K562 (cell line): Measurements from ENCODE around the gene CARD14. TPM values are rescaled to one million over a fixed set of nuclear protein-coding genes. Genes with fewer than 3 reads are reported as not detected.

Source experiments
- BRF1 ChIP-seq: IDR thresholded peaks from 3 replicates; pipeline ENCODE4 v1.6.1; 2011; ENCODE audit warnings: borderline replicate concordance, mild to moderate bottlenecking; ENCODE audit not compliant: insufficient read length; ENCODE audit errors: extremely low read depth
- DPF2 ChIP-seq: fragments of 450-650 bp; IDR thresholded peaks from 2 replicates; pipeline ENCODE4 v1.6.1; 2016
- ELF4 ChIP-seq: fragments of 450-650 bp; formaldehyde crosslinking; IDR thresholded peaks from 2 replicates; pipeline ENCODE4 v1.4.0; 2022; ENCODE audit warnings: missing genetic modification characterization
- MAX ChIP-seq: sonication (generic); formaldehyde crosslinking; IDR thresholded peaks from 2 replicates; pipeline ENCODE4 v1.9.0; 2022; ENCODE audit warnings: mild to moderate bottlenecking, missing genetic modification reagents
- MEF2D ChIP-seq: conservative IDR thresholded peaks from 2 replicates; pipeline ENCODE4 v1.6.1; 2016; ENCODE audit warnings: low read depth, missing genetic modification characterization, missing compliant biosample characterization
- MLLT1 ChIP-seq, 2 experiments: fragments of 450-650 bp; IDR thresholded peaks; 2 replicates each; pipeline ENCODE4 v1.6.1; 2016
- NR2C1 ChIP-seq, 2 experiments: fragments of 450-650 bp; IDR thresholded peaks; 2 replicates each; pipeline ENCODE4 v1.6.1; 2017; ENCODE audit warnings: mild to moderate bottlenecking in 2 of 2, antibody characterized with exemption in 1 of 2, inconsistent platforms in 1 of 2, missing compliant biosample characterization in 1 of 2, missing genetic modification characterization in 1 of 2
- NR4A1 ChIP-seq, 2 experiments: fragments of 250-450 bp in 1 of 2; fragments of 450-650 bp in 1 of 2; sonication (Bioruptor Pico) in 1 of 2; IDR thresholded peaks; 2 replicates each; pipeline versions ENCODE4 v1.4.0 to v1.6.1; 2016 to 2020; ENCODE audit warnings: mild to moderate bottlenecking in 2 of 2, missing compliant biosample characterization in 1 of 2, missing genetic modification characterization in 1 of 2, moderate library complexity in 1 of 2
- SMARCA5 ChIP-seq: fragments of 450-650 bp; IDR thresholded peaks from 2 replicates; pipeline ENCODE4 v1.6.1; 2016
- THRB ChIP-seq: fragments of 450-650 bp; formaldehyde crosslinking; conservative IDR thresholded peaks from 2 replicates; pipeline ENCODE4 v1.4.0; 2022; ENCODE audit warnings: mild to moderate bottlenecking, missing genetic modification characterization
- TOE1 ChIP-seq, 2 experiments: fragments of 450-650 bp in 1 of 2; sonication (generic) in 1 of 2; formaldehyde crosslinking in 1 of 2; IDR thresholded peaks; 2 replicates each; pipeline versions ENCODE4 v1.7.1 to v1.8.0; 2016 to 2022; ENCODE audit warnings: borderline replicate concordance in 2 of 2, mild to moderate bottlenecking in 2 of 2, antibody characterized with exemption in 1 of 2, inconsistent platforms in 1 of 2, low read depth in 1 of 2, missing genetic modification reagents in 1 of 2, moderate library complexity in 1 of 2
- ZBTB43 ChIP-seq: sonication (generic); formaldehyde crosslinking; IDR thresholded peaks from 2 replicates; pipeline ENCODE4 v1.8.0; 2023; ENCODE audit warnings: mild to moderate bottlenecking, missing genetic modification reagents
- ZNF311 ChIP-seq: fragments of 250-450 bp; sonication (Bioruptor Pico); IDR thresholded peaks from 2 replicates; pipeline ENCODE4 v1.4.0; 2020; ENCODE audit warnings: mild to moderate bottlenecking, moderate library complexity
- polyA plus RNA-seq, 8 experiments: library from polyadenylated mRNA; depleted of rRNA in 4 of 8; stranded (reverse) in 5 of 8; unstranded in 3 of 8; fragments of >200 nt; fragmentation: Nextera tagmentation in 2 of 8; fragmentation: Illumina TruSeq in 1 of 8; extraction: Ambion mirVana in 2 of 8; extraction: Trizol in 1 of 8; gene quantifications; 2 replicates each; pipeline versions ENCODE4 v1.2.1 to v1.2.3, GENCODE V29; 2011 to 2014; ENCODE audit warnings: inconsistent platforms in 1 of 8, missing spikeins in 1 of 8
- total RNA-seq, 7 experiments: library from RNA; depleted of rRNA in 6 of 7; stranded (reverse); fragments of >200 nt in 6 of 7; fragmentation: Illumina TruSeq in 2 of 7; extraction: Trizol in 2 of 7; gene quantifications; 2 replicates each; pipeline versions ENCODE4 v1.2.1 to v1.2.3, GENCODE V29; 2011 to 2021; ENCODE audit warnings: low replicate concordance in 1 of 7

CARD14 gene
- total and polyA plus RNA-seq, 9 of the 15 experiments (the other 6 are each of a cell fraction or from before 2014, with no cell fraction given) = not detected

- no peak for TF ChIP-seq ZNF311 (CRISPR knock-in tag)
- TF ChIP-seq NR2C1 (IDR thresholded peaks at IDR 0.05) = 0 out of 2 replicates have a peak, but pooled peaks have one; percentile 35
- no peak for TF ChIP-seq NR2C1 (tag; IDR thresholded peaks at IDR 0.05)
- 0 out of 2 replicates have a peak, but pooled peaks have one; percentile 40 for TF ChIP-seq SMARCA5
- peak; percentile 85 for TF ChIP-seq TOE1 (IDR thresholded peaks at IDR 0.05; ENCODE audit: borderline replicate concordance)
- no peak for TF ChIP-seq TOE1 (CRISPR knock-in tag; IDR thresholded peaks at IDR 0.05; ENCODE audit: borderline replicate concordance, low read depth)
- peak; percentile 70; the same call in 1 of the 2 replicates for TF ChIP-seq ELF4 (CRISPR knock-in tag)
- 0 out of 2 replicates have a peak, but pooled peaks have one; percentile 78 for TF ChIP-seq THRB (CRISPR knock-in tag)
- TF ChIP-seq MAX (CRISPR knock-in tag) = 0 out of 2 replicates have a peak, but pooled peaks have one; percentile 16
- TF ChIP-seq BRF1 = no peak
- TF ChIP-seq DPF2 = no peak
- TF ChIP-seq MEF2D = peak; percentile 62; the same call in 1 of the 2 replicates
- TF ChIP-seq ZBTB43 (CRISPR knock-in tag) = peak; percentile 99
- TF ChIP-seq MLLT1 (IDR thresholded peaks at IDR 0.05) = peak in 1 of 2 experiments; percentile 33; a peak in 1 of 4 replicates
- no peak for TF ChIP-seq NR4A1 (CRISPR knock-in tag; IDR thresholded peaks at IDR 0.05)
- no peak for TF ChIP-seq NR4A1 (tag; IDR thresholded peaks at IDR 0.05)
Observed at GRCh38 chr17:80223838-80224497, 54.1 kb downstream of the CARD14 start (continued).
